NCI-H1436 (cell line): Measurements from ENCODE around the gene AMDHD2.

Experiments
- DNase-seq: peaks from one replicate; lab custom pipeline; 2025; lab: John Stamatoyannopoulos, UW

The AMDHD2 gene

GRCh38 chr16:2483939-2484897 lies 36.0 kb upstream of the AMDHD2 start:
- no peak for DNase-seq

GRCh38 chr16:2484898-2485508 lies 35.2 kb upstream of the AMDHD2 start:
- DNase-seq: no peak

GRCh38 chr16:2485811-2486507 lies 34.2 kb upstream of the AMDHD2 start:
- no peak for DNase-seq

GRCh38 chr16:2486645-2487516 lies 33.3 kb upstream of the AMDHD2 start:
- DNase-seq: peak; percentile 14

GRCh38 chr16:2487517-2487842 lies 32.7 kb upstream of the AMDHD2 start:
- DNase-seq: no peak

- DNase-seq: no peak
Observed at GRCh38 chr16:2487903-2488531, 32.2 kb upstream of the AMDHD2 start.

- no peak for DNase-seq
Observed at GRCh38 chr16:2489581-2489980, 30.6 kb upstream of the AMDHD2 start.

GRCh38 chr16:2490190-2491105 lies 29.7 kb upstream of the AMDHD2 start:
- no peak for DNase-seq

GRCh38 chr16:2492292-2492691 lies 27.9 kb upstream of the AMDHD2 start:
- DNase-seq: no peak

- DNase-seq: no peak
Observed at GRCh38 chr16:2493605-2494004, 26.6 kb upstream of the AMDHD2 start.

GRCh38 chr16:2494616-2495015 lies 25.6 kb upstream of the AMDHD2 start:
- no peak for DNase-seq

- no peak for DNase-seq
Observed at GRCh38 chr16:2495041-2495440, 25.1 kb upstream of the AMDHD2 start.

- DNase-seq: no peak
Observed at GRCh38 chr16:2496223-2497115, 23.7 kb upstream of the AMDHD2 start.

GRCh38 chr16:2497116-2497630 lies 23.0 kb upstream of the AMDHD2 start:
- DNase-seq: no peak

- DNase-seq: no peak
Observed at GRCh38 chr16:2497695-2498484, 22.3 kb upstream of the AMDHD2 start.

GRCh38 chr16:2498531-2499253 lies 21.5 kb upstream of the AMDHD2 start:
- no peak for DNase-seq

- DNase-seq: no peak
Observed at GRCh38 chr16:2499454-2499853, 20.7 kb upstream of the AMDHD2 start.
